ENCODE results near the gene DNAH14. TPM values are rescaled to one million over a fixed set of nuclear protein-coding genes. Genes with fewer than 3 reads are reported as not detected.
"Not testable (repeated sequence)": the region's sequence is repeated elsewhere in the genome, so short reads cannot be mapped to it uniquely, and the experiment has no call there.

DNAH14 gene
- total RNA-seq, 1 donor from 2014 or later, result 0.18 TPM

GRCh38 chr1:224931605-224932004 is 2.1 kb downstream of the DNAH14 start:
- intact Hi-C loops (cut with micrococcal nuclease), result no loop called here
- DNase-seq (ENCODE audit: low spot score), result no peak
- no peaks in the 10 kb centered on the region for H3K36me3 Mint-ChIP-seq (ENCODE audit: low read depth)
- no peaks in the 10 kb centered on the region for H3K4me1 Mint-ChIP-seq (ENCODE audit: low read depth)
- peaks cover 38% of the 10 kb centered on the region for H3K9me3 Mint-ChIP-seq
- H3K27ac Mint-ChIP-seq, result no peak overlapping the region
- H3K27me3 Mint-ChIP-seq (ENCODE audit: insufficient read depth), result peaks cover 18% of the 10 kb centered on the region
- no peak overlapping the region for H3K4me3 Mint-ChIP-seq

DNA sequence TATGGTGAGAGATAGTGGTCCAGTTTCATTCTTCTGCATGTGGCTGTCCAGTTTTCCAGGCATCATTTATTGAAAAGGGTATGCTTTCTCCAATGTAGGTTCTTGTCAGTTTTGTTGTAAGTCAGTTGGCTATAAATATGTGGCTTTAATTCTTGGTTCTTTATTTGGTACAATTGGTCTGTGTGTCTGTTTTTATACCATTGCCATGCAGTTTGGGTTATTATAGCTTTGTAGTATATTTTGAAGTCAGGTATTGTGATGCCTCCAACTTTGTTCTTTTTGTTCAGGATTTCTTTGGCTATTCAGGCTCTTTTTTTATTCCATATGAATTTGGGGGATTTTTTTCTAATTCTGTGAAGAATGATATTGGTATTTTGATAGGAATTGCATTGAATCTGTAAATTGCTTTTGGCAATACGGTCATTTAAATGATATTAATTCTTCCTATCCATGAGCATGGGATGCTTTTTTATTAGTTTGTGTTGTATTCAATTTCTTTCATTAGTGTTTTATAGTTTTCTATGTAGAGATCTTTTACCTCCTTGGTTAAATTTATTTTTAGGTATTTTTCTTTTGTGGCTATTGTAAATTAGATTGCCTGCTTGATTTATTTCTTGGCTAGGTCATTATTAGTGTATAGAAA is 3.3 kb downstream of the DNAH14 start:
- Mint-ChIP-seq H3K36me3 (ENCODE audit: low read depth) (no peaks in the 10 kb centered on the region), H3K9me3 (peaks cover 36% of the 10 kb centered on the region), H3K4me1 (ENCODE audit: low read depth) (no peaks in the 10 kb centered on the region), H3K27me3 (ENCODE audit: insufficient read depth) (peaks cover 18% of the 10 kb centered on the region), H3K4me3 (no peak overlapping the region), H3K27ac (no peak overlapping the region)
- DNase-seq (ENCODE audit: low spot score), result no peak
- intact Hi-C loops (cut with micrococcal nuclease), result no loop called here

GRCh38 chr1:224933584-224933983 is 4.1 kb downstream of the DNAH14 start:
- no peaks in the 10 kb centered on the region for H3K4me1 Mint-ChIP-seq (ENCODE audit: low read depth)
- H3K27me3 Mint-ChIP-seq (ENCODE audit: insufficient read depth), result peaks cover 16% of the 10 kb centered on the region
- intact Hi-C loops (cut with micrococcal nuclease), result no loop called here
- DNase-seq (ENCODE audit: low spot score), result no peak
- H3K9me3 Mint-ChIP-seq, result peaks cover 34% of the 10 kb centered on the region
- no peak overlapping the region for H3K4me3 Mint-ChIP-seq
- H3K36me3 Mint-ChIP-seq (ENCODE audit: low read depth), result no peaks in the 10 kb centered on the region
- no peak overlapping the region for H3K27ac Mint-ChIP-seq

DNA sequence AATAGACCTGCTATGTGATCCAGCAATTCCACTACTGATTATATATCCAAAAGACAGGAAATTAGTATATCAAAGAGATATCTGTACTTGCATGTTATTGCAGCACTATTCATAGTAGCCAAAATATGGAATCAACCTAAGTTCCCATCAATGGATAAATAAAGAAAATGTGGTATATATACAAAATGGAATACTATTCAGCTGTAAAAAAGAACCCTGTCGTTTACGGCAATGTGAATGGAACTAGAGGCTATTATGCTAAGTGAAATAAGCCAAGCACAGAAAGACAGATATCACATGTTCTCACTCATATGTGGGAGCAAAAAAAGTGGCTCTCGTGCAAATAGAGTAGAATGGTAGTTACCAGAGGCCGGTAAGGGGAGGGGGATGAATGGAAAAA is 9.2 kb downstream of the DNAH14 start:
- peaks cover 19% of the 10 kb centered on the region for H3K9me3 Mint-ChIP-seq
- no peak overlapping the region for H3K27ac Mint-ChIP-seq
- H3K4me3 Mint-ChIP-seq, result no peak overlapping the region
- H3K36me3 Mint-ChIP-seq (ENCODE audit: low read depth), result no peaks in the 10 kb centered on the region
- peaks cover 1% of the 10 kb centered on the region for H3K27me3 Mint-ChIP-seq (ENCODE audit: insufficient read depth)
- no peak for DNase-seq (ENCODE audit: low spot score)
- no peaks in the 10 kb centered on the region for H3K4me1 Mint-ChIP-seq (ENCODE audit: low read depth)
- intact Hi-C loops (cut with micrococcal nuclease), result no loop called here

DNA sequence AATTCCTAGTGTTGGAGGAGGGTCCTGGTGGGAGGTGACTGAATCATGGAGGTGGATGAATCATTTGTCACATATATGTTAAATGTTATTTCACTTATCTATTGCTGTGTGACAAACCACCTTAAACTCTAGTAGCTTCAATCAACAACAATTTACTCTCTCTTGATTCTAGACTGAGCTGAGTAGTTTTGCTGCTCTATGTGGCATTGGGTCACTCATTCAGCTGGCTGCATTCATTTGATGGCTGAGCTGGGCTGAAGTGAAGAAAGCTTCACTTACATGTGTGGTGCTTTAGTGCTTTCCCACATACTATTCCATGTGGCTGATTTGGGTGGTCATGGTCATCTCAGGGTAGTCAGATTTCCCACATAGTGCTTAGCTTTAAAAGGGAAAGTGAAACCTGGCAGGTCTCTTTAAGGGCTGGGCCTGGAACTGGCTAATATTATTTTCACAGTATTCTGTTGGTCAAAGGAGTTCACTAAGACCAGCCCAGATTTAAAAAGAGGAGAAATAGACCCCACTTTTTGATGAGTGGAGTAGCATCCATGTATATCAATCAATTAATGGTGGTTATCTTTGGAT is 10.5 kb downstream of the DNAH14 start:
- intact Hi-C loops (cut with micrococcal nuclease), result no loop called here
- Mint-ChIP-seq H3K4me1 (ENCODE audit: low read depth) (no peaks in the 10 kb centered on the region), H3K27me3 (ENCODE audit: insufficient read depth) (peaks cover 1% of the 10 kb centered on the region), H3K36me3 (ENCODE audit: low read depth) (no peaks in the 10 kb centered on the region), H3K9me3 (peaks cover 9% of the 10 kb centered on the region), H3K4me3 (no peak overlapping the region), H3K27ac (no peak overlapping the region)
- DNase-seq (ENCODE audit: low spot score), result no peak

DNA sequence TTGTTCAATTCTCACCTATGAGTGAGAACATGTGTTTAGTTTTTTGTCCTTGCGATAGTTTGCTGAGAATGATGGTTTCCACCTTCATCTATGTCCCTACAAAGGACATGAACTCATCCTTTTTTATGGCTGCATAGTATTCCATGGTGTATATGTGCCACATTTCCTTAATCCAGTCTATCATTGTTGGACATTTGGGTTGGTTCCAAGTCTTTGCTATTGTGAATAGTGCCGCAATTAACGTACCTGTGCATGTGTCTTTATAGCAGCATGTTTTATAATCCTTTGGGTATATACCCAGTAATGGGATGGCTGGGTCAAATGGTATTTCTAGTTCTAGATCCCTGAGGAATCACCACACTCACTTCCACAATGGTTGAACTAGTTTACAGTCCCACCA is 11.3 kb downstream of the DNAH14 start:
- H3K9me3 Mint-ChIP-seq; intact Hi-C loops (cut with micrococcal nuclease); H3K27ac Mint-ChIP-seq; H3K36me3 Mint-ChIP-seq (ENCODE audit: low read depth); H3K27me3 Mint-ChIP-seq (ENCODE audit: insufficient read depth); H3K4me3 Mint-ChIP-seq; DNase-seq (ENCODE audit: low spot score); H3K4me1 Mint-ChIP-seq (ENCODE audit: low read depth): not testable (repeated sequence)

DNA sequence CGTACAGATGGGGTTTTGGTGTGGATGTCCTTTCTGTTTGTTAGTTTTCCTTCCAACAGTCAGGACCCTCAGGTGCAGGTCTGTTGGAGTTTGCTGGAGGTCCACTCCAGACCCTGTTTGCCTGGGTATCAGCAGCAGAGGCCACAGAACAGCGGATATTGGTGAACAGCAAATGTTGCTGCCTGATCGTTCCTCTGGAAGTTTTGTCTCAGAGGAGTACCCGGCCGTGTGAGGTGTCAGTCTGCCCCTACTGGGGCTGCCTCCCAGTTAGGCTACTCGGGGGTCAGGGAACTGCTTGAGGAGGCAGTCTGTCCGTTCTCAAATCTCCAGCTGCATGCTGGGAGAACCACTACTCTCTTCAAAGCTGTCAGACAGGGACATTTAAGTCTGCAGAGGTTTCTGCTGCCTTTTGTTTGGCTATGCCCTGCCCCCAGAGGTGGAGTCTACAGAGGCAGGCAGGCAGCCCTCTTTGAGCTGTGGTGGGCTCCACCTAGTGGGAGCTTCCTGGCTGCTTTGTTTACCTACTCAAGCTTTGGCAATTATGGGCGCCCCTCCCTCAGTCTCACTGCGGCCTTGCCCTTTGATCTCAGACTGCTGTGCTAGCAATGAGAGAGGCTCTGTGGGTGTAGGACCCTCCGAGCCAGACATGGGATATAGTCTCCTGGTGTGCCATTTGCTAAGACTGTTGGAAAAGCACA is 16.3 kb downstream of the DNAH14 start:
- DNase-seq (ENCODE audit: low spot score); H3K27ac Mint-ChIP-seq; intact Hi-C loops (cut with micrococcal nuclease): not testable (repeated sequence)

GRCh38 chr1:224946349-224946691 is 16.8 kb downstream of the DNAH14 start:
- H3K36me3 Mint-ChIP-seq (ENCODE audit: low read depth); H3K27ac Mint-ChIP-seq; DNase-seq (ENCODE audit: low spot score); H3K4me1 Mint-ChIP-seq (ENCODE audit: low read depth); H3K27me3 Mint-ChIP-seq (ENCODE audit: insufficient read depth); intact Hi-C loops (cut with micrococcal nuclease); H3K9me3 Mint-ChIP-seq; H3K4me3 Mint-ChIP-seq: not testable (repeated sequence)

More for the DNA sequence above, 16.3 kb downstream of the DNAH14 start:
- H3K36me3 Mint-ChIP-seq (ENCODE audit: low read depth); H3K27me3 Mint-ChIP-seq (ENCODE audit: insufficient read depth); H3K4me1 Mint-ChIP-seq (ENCODE audit: low read depth); H3K4me3 Mint-ChIP-seq; H3K9me3 Mint-ChIP-seq: not testable (repeated sequence)

- intact Hi-C loops (cut with micrococcal nuclease), result no loop called here
- Mint-ChIP-seq H3K27me3 (ENCODE audit: insufficient read depth) (no peaks in the 10 kb centered on the region), H3K9me3 (no peaks in the 10 kb centered on the region), H3K4me1 (ENCODE audit: low read depth) (no peaks in the 10 kb centered on the region), H3K27ac (no peak overlapping the region), H3K4me3 (no peak overlapping the region), H3K36me3 (ENCODE audit: low read depth) (no peaks in the 10 kb centered on the region)
- no peak for DNase-seq (ENCODE audit: low spot score)
Observed at GRCh38 chr1:224957696-224958095, 28.2 kb downstream of the DNAH14 start.

- no peak overlapping the region for H3K27ac Mint-ChIP-seq
- no peaks in the 10 kb centered on the region for H3K4me1 Mint-ChIP-seq (ENCODE audit: low read depth)
- DNase-seq (ENCODE audit: low spot score), result no peak
- no peaks in the 10 kb centered on the region for H3K27me3 Mint-ChIP-seq (ENCODE audit: insufficient read depth)
- no peak overlapping the region for H3K4me3 Mint-ChIP-seq
- intact Hi-C loops (cut with micrococcal nuclease), result no loop called here
- H3K9me3 Mint-ChIP-seq, result no peaks in the 10 kb centered on the region
- no peaks in the 10 kb centered on the region for H3K36me3 Mint-ChIP-seq (ENCODE audit: low read depth)
Observed at GRCh38 chr1:224958490-224958889, 29.0 kb downstream of the DNAH14 start.

GRCh38 chr1:224959115-224959514 is 29.6 kb downstream of the DNAH14 start:
- Mint-ChIP-seq H3K27ac (no peak overlapping the region), H3K36me3 (ENCODE audit: low read depth) (no peaks in the 10 kb centered on the region), H3K27me3 (ENCODE audit: insufficient read depth) (no peaks in the 10 kb centered on the region), H3K4me3 (no peak overlapping the region), H3K9me3 (no peaks in the 10 kb centered on the region), H3K4me1 (ENCODE audit: low read depth) (no peaks in the 10 kb centered on the region)
- intact Hi-C loops (cut with micrococcal nuclease), result no loop called here
- no peak for DNase-seq (ENCODE audit: low spot score)

DNA sequence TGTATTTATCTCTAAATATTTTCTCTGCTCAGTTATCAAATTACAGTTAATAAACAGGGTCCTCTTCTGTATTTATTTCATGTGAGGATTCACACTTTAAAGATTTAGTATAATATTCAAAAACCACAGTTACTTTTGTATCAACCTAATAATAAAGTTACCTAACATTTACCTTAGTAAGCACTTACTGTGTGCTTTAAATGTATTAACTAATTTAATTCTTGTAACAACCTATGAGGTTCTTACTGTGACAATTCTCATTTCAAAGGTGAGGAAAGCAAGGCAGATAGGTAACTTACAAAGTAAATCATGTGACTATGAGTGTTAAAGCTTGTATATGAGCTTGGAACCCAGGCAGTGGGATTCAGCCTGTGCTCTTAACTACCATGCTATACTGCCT is 30.2 kb downstream of the DNAH14 start:
- H3K9me3 Mint-ChIP-seq, result no peaks in the 10 kb centered on the region
- H3K36me3 Mint-ChIP-seq (ENCODE audit: low read depth), result no peaks in the 10 kb centered on the region
- intact Hi-C loops (cut with micrococcal nuclease), result no loop called here
- no peaks in the 10 kb centered on the region for H3K27me3 Mint-ChIP-seq (ENCODE audit: insufficient read depth)
- DNase-seq (ENCODE audit: low spot score), result no peak
- no peaks in the 10 kb centered on the region for H3K4me1 Mint-ChIP-seq (ENCODE audit: low read depth)
- H3K4me3 Mint-ChIP-seq, result no peak overlapping the region
- H3K27ac Mint-ChIP-seq, result no peak overlapping the region

GRCh38 chr1:224980181-224980580 is 50.7 kb downstream of the DNAH14 start:
- H3K4me3 Mint-ChIP-seq, result no peak overlapping the region
- no peaks in the 10 kb centered on the region for H3K9me3 Mint-ChIP-seq
- no peaks in the 10 kb centered on the region for H3K36me3 Mint-ChIP-seq (ENCODE audit: low read depth)
- no peak overlapping the region for H3K27ac Mint-ChIP-seq
- DNase-seq (ENCODE audit: low spot score), result no peak
- no peaks in the 10 kb centered on the region for H3K27me3 Mint-ChIP-seq (ENCODE audit: insufficient read depth)
- H3K4me1 Mint-ChIP-seq (ENCODE audit: low read depth), result no peaks in the 10 kb centered on the region
- intact Hi-C loops (cut with micrococcal nuclease), result no loop called here
